Activated naive CD4-positive, alpha-beta T cell (primary cell): ENCODE measurements around the gene TRMT5.

Source experiments
- DNase-seq, 4 experiments: peaks; one replicate each; lab custom pipeline; 2025; lab: John Stamatoyannopoulos, UW

The TRMT5 gene

DNA sequence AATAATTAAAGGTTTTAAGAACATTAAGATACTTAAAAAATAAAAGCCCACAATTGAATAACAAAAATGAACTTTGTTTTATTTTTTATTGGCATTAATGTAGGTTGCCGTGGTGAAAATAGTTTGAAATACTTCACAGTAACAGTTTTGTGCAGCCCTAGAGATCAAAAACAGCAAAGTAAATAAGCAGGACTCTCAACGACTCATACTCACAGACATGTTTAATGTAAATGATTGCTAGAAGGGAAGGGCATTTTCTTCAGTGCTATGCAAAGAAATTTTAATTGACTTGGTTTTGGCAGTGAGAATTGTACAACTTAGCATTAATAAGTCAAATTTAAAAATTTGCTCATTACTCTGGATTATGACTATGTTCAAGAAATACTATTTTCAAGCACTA is 16.0 kb downstream of the TRMT5 start:
- no peak for DNase-seq

DNA sequence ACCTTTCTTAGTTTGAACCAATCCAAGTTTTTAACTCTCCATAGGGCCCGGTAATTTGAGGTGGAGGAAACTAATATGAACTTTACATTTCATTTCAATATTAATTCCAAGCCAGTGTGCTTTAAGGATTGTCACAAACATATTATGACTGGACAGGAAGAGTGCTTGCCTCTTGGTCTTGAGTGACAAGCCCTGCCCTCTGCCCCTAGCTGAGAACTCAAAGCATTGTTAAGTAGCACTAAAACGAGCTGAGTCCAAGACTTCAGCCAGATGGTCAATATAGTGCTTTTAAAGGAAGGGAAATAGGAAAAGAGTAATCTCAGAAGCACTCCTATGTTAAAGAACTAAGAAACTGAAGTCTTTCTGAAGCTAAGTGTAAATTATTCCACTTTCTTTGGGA is 17.1 kb downstream of the TRMT5 start:
- DNase-seq, result no peak

DNA sequence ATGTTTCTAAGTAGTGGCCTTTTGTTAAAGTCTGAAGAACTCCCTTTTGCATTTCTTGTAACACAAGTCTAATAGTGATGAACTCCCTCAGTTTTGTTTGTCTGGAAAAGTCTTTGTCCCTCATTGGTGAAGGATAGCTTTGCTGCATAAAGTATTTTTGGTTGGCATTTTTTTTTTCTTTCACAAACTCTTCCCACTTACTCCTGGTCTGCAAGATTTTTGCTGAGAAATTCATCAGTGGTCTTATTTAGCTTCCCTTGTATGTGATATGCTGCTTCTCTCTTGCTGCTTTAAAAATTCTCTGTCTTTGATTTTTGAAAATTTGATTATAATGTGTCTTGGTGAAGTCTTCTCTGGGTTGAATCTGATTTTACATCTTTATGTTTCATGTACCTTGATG is 22.7 kb downstream of the TRMT5 start:
- DNase-seq, result no peak

GRCh38 chr14:60956632-60957031 is 24.2 kb downstream of the TRMT5 start:
- DNase-seq, result no peak

- DNase-seq, result no peak
Measured at GRCh38 chr14:60956202-60956601, 24.7 kb downstream of the TRMT5 start.

- no peak for DNase-seq
Measured at GRCh38 chr14:60951776-60952435, 29.0 kb downstream of the TRMT5 start.

- no peak for DNase-seq
Measured at GRCh38 chr14:60946773-60947172, 34.1 kb downstream of the TRMT5 start.

GRCh38 chr14:60945984-60946383 is 34.9 kb downstream of the TRMT5 start:
- DNase-seq, result no peak

DNA sequence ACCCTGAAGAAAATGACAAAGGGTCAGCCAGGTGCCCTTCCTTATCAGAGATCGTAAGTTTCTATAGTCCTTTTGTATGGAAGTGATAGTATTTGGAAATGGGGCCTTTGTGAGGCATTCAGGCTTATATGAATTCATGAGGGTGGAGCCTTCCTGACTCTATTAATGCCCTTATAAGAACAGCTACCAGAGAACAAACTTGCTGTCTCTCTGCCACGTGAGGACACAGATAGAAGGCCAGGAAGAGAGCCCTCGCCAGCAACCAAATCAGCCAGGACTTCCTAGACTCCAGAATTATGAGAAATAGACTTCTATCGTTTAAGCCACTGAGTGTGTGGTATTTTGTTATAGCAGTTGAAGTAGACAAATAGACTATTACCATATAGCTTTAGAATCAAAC is 36.7 kb downstream of the TRMT5 start:
- DNase-seq, result no peak

- DNase-seq, result no peak
Measured at GRCh38 chr14:60943637-60944032, 37.2 kb downstream of the TRMT5 start.

- DNase-seq, result no peak
Measured at GRCh38 chr14:60935319-60935718, 45.6 kb downstream of the TRMT5 start.

DNA sequence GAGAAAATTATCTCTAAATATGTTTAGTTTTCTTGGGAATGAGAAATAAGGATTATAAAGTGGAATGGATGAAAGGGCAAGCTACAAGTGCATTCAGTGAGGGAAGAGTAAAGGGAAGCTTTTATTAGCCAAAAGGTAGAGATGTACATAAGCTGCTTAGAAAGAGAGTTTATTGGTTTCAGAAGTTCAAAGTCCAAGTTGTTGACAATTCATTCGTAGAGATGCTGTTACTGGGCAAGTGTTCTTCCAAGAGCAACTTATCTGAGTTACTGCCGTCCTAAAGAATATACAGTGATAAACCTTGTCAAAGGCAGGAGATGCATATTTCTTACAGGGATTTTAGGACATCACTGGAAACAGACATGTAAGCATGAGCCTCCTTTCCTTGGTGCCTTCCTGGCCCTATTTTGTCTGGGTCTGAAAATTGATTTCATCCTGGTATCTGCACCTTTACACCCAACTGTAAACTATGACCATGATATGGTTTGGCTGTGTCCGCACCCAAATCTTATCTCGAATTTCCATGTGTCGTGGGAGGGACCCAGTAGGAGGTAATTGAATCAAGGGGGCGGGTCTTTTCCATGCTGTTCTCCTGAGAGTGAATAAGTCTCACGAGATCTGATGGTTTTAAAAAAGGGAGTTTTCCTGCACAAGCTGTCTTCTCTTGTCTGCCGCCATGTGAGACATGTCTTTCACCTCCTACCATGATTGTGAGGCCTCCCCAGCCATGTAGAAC is 46.8 kb downstream of the TRMT5 start:
- no peak for DNase-seq

- no peak for DNase-seq
Measured at GRCh38 chr14:60931218-60931617, 49.7 kb downstream of the TRMT5 start.

- DNase-seq, result no peak
Measured at GRCh38 chr14:60926002-60926401, 54.9 kb downstream of the TRMT5 start.

GRCh38 chr14:60925286-60925685 is 55.6 kb downstream of the TRMT5 start:
- no peak for DNase-seq

DNA sequence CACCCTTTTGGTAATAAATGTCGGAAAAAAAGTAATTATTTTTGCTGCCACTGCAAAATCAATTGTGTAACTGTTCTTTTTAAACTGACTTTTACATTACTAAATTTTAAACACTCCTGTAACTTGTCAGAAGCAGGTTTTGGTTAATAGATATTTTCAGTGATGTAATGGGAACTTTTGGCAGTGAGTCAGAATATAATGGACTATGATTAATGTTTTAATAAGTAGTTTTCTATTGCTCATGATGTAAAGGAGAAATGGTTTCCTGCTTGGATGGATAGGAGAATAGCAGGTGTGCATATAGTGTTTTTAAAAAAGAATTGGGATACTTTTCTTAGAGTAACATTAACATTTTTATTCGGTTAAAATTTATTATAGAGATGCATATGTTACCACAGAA is 58.8 kb downstream of the TRMT5 start:
- no peak for DNase-seq
